ENCODE results near the gene ADGRG6.
"Not testable (repeated sequence)": the region's sequence is repeated elsewhere in the genome, so short reads cannot be mapped to it uniquely, and the experiment has no call there.

- not testable (repeated sequence) for TF ChIP-seq CTCF (IDR thresholded peaks at IDR 0.05); EZH2 (IDR thresholded peaks at IDR 0.05; ENCODE audit: borderline replicate concordance, insufficient read depth, low read depth, low read length, poor library complexity, severe bottlenecking)
These were observed 44.4 kb downstream of the ADGRG6 start for GRCh38 chr6:142346166-142346565.

Data from B cell (primary cell).